Endothelial cell of umbilical vein (primary cell): ENCODE data around the gene EARS2. TPM values are rescaled to one million over a fixed set of nuclear protein-coding genes. Genes with fewer than 3 reads are reported as not detected.
A peak's percentile ranks its signal among the peaks of the same experiment; 100 is the strongest.

Source experiments
- BruUV-seq: library from RNA; stranded (reverse); fragments of 400-500 nt; replicated peaks from 2 replicates; lab custom pipeline; 2021; lab: Mats Ljungman, UMichigan
- CTCF ChIA-PET: fragments of 300-600, 350-600 bp; sonication (Branson Sonifier 250); formaldehyde crosslinking; loops from one replicate; lab custom pipeline; 2021; ENCODE audit warnings: antibody characterized with exemption, inconsistent platforms; lab: Charles Lee
- POLR2A ChIA-PET: fragments of 300-600, 350-600 bp; sonication (Branson Sonifier 250); formaldehyde crosslinking; loops from one replicate; lab custom pipeline; 2021; ENCODE audit warnings: antibody characterized with exemption, inconsistent platforms; lab: Charles Lee
- DNase-seq: peaks from one replicate; pipeline ENCODE4 v3.0.0-alpha.2; 2011; ENCODE audit warnings: low read depth, low spot score
- FAIRE-seq: peaks from 2 replicates; lab custom pipeline; 2011; peaks lifted over from hg19 to GRCh38; lab: Jason Lieb, UNC
- H2AFZ ChIP-seq: 2 replicates; pipeline ENCODE4 v1.6.0; 2012; ENCODE audit warnings: low read depth, low read length, control low read depth, inconsistent platforms
- H3K27ac ChIP-seq: 2 replicates; pipeline ENCODE4 v1.5.1; 2011; ENCODE audit warnings: low read depth, mild to moderate bottlenecking, control low read depth, low read length, moderate library complexity; ENCODE audit not compliant: insufficient read depth
- H3K27me3 ChIP-seq, 2 experiments: 2 replicates each; pipeline versions ENCODE4 v1.6.0 to v1.6.1; 2011; ENCODE audit warnings: low read length in 2 of 2, mixed read lengths in 1 of 2; ENCODE audit not compliant: control insufficient read depth in 2 of 2, insufficient read depth in 2 of 2
- H3K36me3 ChIP-seq, 2 experiments: 2 replicates in 1 of 2; 3 replicates in 1 of 2; pipeline ENCODE4 v1.5.1; 2011; ENCODE audit warnings: low read length in 2 of 2, mild to moderate bottlenecking in 1 of 2, moderate library complexity in 1 of 2; ENCODE audit not compliant: control insufficient read depth in 2 of 2, insufficient read depth in 2 of 2; ENCODE audit errors: extremely low read depth in 1 of 2
- H3K4me1 ChIP-seq: 3 replicates; pipeline ENCODE4 v1.5.1; 2011; ENCODE audit warnings: mild to moderate bottlenecking, low read length; ENCODE audit not compliant: control insufficient read depth, insufficient read depth; ENCODE audit errors: extremely low read depth
- H3K4me2 ChIP-seq: 2 replicates; pipeline ENCODE4 v1.6.1; 2011; ENCODE audit warnings: low read length, control low read depth, mixed read lengths; ENCODE audit not compliant: insufficient read depth
- H3K4me3 ChIP-seq, 3 experiments: fragments of 200-600 bp in 1 of 3; sonication (generic), shearing (Covaris generic) in 1 of 3; replicated peaks in 1 of 3; 2 replicates each; pipeline ENCODE4 v1.5.1; 2011 to 2016; ENCODE audit warnings: control low read depth in 3 of 3, low read length in 3 of 3, mild to moderate bottlenecking in 2 of 3, inconsistent platforms in 1 of 3, low read depth in 1 of 3, moderate library complexity in 1 of 3; ENCODE audit not compliant: insufficient read depth in 1 of 3
- H3K79me2 ChIP-seq: 2 replicates; pipeline ENCODE4 v1.6.0; 2012; ENCODE audit warnings: low read length, inconsistent platforms; ENCODE audit not compliant: control insufficient read depth, insufficient read depth
- H3K9ac ChIP-seq: replicated peaks from 2 replicates; pipeline ENCODE3; 2011; ENCODE audit warnings: low read length, control low read depth; ENCODE audit not compliant: insufficient read depth; ENCODE audit errors: extremely low read depth
- H3K9me1 ChIP-seq: replicated peaks from 3 replicates; pipeline ENCODE4 v1.6.0; 2011; ENCODE audit warnings: mild to moderate bottlenecking, low read length; ENCODE audit not compliant: control insufficient read depth, insufficient read depth; ENCODE audit errors: extremely low read depth
- H3K9me3 ChIP-seq: replicated peaks from 2 replicates; pipeline ENCODE4 v1.5.1; 2012; ENCODE audit warnings: low read length, inconsistent platforms; ENCODE audit not compliant: control insufficient read depth, insufficient read depth
- H4K20me1 ChIP-seq: replicated peaks from 2 replicates; pipeline ENCODE3; 2011; ENCODE audit warnings: mild to moderate bottlenecking, low read length; ENCODE audit not compliant: control insufficient read depth, insufficient read depth; ENCODE audit errors: extremely low read depth
- CTCF ChIP-seq, 2 donors: IDR thresholded peaks; 1 replicate in 1 of 2; 2 replicates in 1 of 2; pipeline ENCODE4 v1.5.1; 2011; ENCODE audit warnings: low read length in 2 of 2, mild to moderate bottlenecking in 2 of 2, moderate library complexity in 2 of 2, control low read depth in 1 of 2, inconsistent platforms in 1 of 2, low read depth in 1 of 2; ENCODE audit not compliant: insufficient read depth in 1 of 2; ENCODE audit errors: extremely low read depth in 1 of 2
- EZH2 ChIP-seq: IDR thresholded peaks from 2 replicates; pipeline ENCODE4 v1.6.1; 2012; ENCODE audit warnings: borderline replicate concordance, low read depth, mild to moderate bottlenecking, moderate library complexity, low read length, inconsistent platforms; ENCODE audit not compliant: severe bottlenecking
- FOS ChIP-seq: IDR thresholded peaks from 2 replicates; pipeline ENCODE4 v1.6.1; 2011; ENCODE audit warnings: mild to moderate bottlenecking, low read length, moderate library complexity, borderline replicate concordance; ENCODE audit not compliant: insufficient read depth
- GATA2 ChIP-seq: IDR thresholded peaks from 2 replicates; pipeline ENCODE4 v1.7.0; 2011; ENCODE audit warnings: low read depth, mild to moderate bottlenecking, moderate library complexity, mixed read lengths, low read length; ENCODE audit not compliant: insufficient read length, insufficient read depth
- JUN ChIP-seq: IDR thresholded peaks from 2 replicates; pipeline ENCODE4 v1.6.1; 2011; ENCODE audit warnings: borderline replicate concordance, low read depth; ENCODE audit not compliant: insufficient read length, insufficient read depth
- MAX ChIP-seq: IDR thresholded peaks from 2 replicates; pipeline ENCODE4 v1.6.1; 2011; ENCODE audit not compliant: insufficient read depth, insufficient read length
- MYC ChIP-seq: IDR thresholded peaks from one replicate; pipeline ENCODE4 v1.6.1; 2011; ENCODE audit warnings: mild to moderate bottlenecking, low read depth, low read length
- POLR2A ChIP-seq: IDR thresholded peaks from 2 replicates; pipeline ENCODE4 v1.6.1; 2012; ENCODE audit warnings: low read depth, mild to moderate bottlenecking, control low read depth, low read length
- POLR2AphosphoS5 ChIP-seq: IDR thresholded peaks from 2 replicates; pipeline ENCODE4 v1.6.1; 2012; ENCODE audit warnings: low read depth, mild to moderate bottlenecking, control low read depth, low read length, moderate library complexity; ENCODE audit not compliant: insufficient read depth
- dilution Hi-C: fragments of 300-500 bp; cut with MboI; formaldehyde crosslinking; loops from one replicate; pipeline ENCODE4 v1.15.0; 2019; ENCODE audit warnings: low sequenced_read_pairs; ENCODE audit not compliant: extremely low pct_ligation_motif_present
- intact Hi-C: fragments of 100-400 bp; cut with micrococcal nuclease; formaldehyde crosslinking; loops from one replicate; pipeline ENCODE4 v1.10.0; 2022
- polyA plus RNA-seq, 4 experiments: library from polyadenylated mRNA; depleted of rRNA in 3 of 4; stranded (reverse) in 3 of 4; unstranded in 1 of 4; fragments of >200 nt; gene quantifications; 2 replicates each; pipeline versions ENCODE4 v1.2.1 to v1.2.3, GENCODE V29; 2011 to 2012; ENCODE audit warnings: missing spikeins in 1 of 4
- total RNA-seq: library from RNA; stranded (reverse); gene quantifications from 2 replicates; pipeline ENCODE4 v1.2.3, GENCODE V29; 2021

The EARS2 gene
- total and polyA plus RNA-seq, 2 donors (not counting 3 experiments of a cell fraction or from before 2014, with no cell fraction given), result 14.7 to 21.6 TPM

DNA sequence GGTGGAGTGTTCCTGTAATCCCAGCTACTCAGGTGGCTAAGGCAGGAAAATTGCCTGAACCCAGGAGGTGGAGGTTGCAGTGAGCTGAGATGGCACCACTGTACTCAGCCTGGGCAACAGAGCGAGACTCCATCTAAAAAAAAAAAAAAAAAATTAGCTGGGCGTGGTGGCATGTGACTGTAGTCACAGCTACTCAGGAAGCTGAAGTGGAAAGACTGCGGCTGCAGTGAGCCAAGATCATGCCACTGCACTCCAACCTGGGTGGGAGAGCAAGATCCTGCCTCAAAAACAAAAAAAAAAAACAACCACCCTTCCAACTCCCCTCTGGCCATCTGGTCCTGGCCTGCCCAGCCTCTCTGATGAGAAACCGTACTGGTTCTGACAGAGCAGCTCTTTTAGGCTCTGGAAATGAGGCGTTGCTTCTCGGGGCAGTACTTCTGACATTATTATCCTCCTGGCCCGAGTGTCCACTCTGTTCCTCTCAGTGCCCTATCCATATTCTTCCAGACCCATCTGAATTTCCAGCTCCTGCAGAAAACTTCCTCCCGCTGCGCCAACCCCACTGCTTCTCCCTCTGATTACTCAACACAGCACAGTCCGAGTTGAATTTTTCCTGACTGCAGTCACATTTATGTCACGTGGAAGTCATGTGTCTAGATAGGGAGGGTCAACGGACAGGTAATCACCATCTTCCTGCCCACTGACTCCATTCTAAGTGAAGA, 60.2 kb downstream of the EARS2 start:
- H3K4me2 ChIP-seq, result no peak overlapping the region
- no peaks in the 10 kb centered on the region for H4K20me1 ChIP-seq
- H3K27ac ChIP-seq, result no peak overlapping the region
- peaks cover 2 to 15% of the 10 kb centered on the region in 2 experiments for H3K36me3 ChIP-seq
- no peak overlapping the region for H3K9ac ChIP-seq
- no TSS peak for BruUV-seq
- TF ChIP-seq MAX (peak; percentile 23), JUN (no peak)
- no peak overlapping the region for H3K4me3 ChIP-seq
- FAIRE-seq, result peak; percentile 62
- intact Hi-C loops (no loop called here), dilution Hi-C loops (no loop called here)
- H2AFZ ChIP-seq, result no peak overlapping the region
- H3K27me3 ChIP-seq, result no peaks in the 10 kb centered on the region
- no peaks in the 10 kb centered on the region for H3K9me3 ChIP-seq
- peaks cover 23% of the 10 kb centered on the region for H3K4me1 ChIP-seq
- peaks cover 42% of the 10 kb centered on the region for H3K79me2 ChIP-seq
- H3K9me1 ChIP-seq, result no peaks in the 10 kb centered on the region
- DNase-seq, result peak; percentile 48
- POLR2A ChIA-PET, result no interaction called here
- CTCF ChIA-PET, result interaction anchor here (0.7 to 1.5 kb wide), 5 partner anchors 9 to 278 kb away, joined by 3 to 6 read pairs (median 4); no protein-coding TSS in a partner anchor

DNA sequence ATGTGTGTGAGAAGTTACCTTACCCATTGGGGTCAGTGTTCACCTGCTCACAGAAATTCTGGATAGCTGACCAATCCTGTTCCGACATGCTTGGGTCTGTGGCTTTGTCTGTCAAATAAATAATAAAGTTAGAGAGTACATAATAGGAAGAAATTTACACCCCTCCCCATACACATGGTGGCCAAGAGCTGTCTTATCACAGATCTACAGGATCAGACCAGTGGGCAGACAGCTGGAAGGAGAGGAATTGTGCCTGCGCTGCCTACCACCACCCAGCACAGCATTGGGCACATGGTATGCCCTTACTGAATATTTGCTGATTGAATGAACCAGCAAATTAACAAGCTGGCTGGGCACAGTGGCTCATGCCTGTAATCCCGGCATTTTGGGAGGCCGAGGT, 61.5 kb downstream of the EARS2 start:
- intact Hi-C loops (no loop called here), dilution Hi-C loops (no loop called here)
- Histone ChIP-seq H3K36me3 (peaks cover 2 to 18% of the 10 kb centered on the region in 2 experiments), H3K4me1 (peaks cover 33% of the 10 kb centered on the region), H3K9ac (no peak overlapping the region), H4K20me1 (no peaks in the 10 kb centered on the region), H3K27me3 (no peaks in the 10 kb centered on the region), H2AFZ (no peak overlapping the region), H3K79me2 (peaks cover 30% of the 10 kb centered on the region), H3K4me3 (no peak overlapping the region), H3K9me1 (no peaks in the 10 kb centered on the region), H3K9me3 (no peaks in the 10 kb centered on the region), H3K27ac (no peak overlapping the region), H3K4me2 (no peak overlapping the region)
- no peak for TF ChIP-seq EZH2
- TF ChIP-seq MAX, result no peak
- no peak for TF ChIP-seq POLR2AphosphoS5
- TF ChIP-seq CTCF (IDR thresholded peaks at IDR 0.05; ENCODE audit: extremely low read depth in 1 of 2, insufficient read depth in 1 of 2, low read depth in 1 of 2, low read length in 2 of 2), result no peak
- TF ChIP-seq FOS, result no peak
- TF ChIP-seq GATA2, result no peak
- no peak for TF ChIP-seq JUN
- TF ChIP-seq POLR2A, result no peak
- TF ChIP-seq MYC, result no peak
- POLR2A ChIA-PET, result no interaction called here
- CTCF ChIA-PET, result no interaction called here
- no TSS peak for BruUV-seq
- FAIRE-seq (no peak), DNase-seq (no peak)
